ENCODE results near the gene TNXB. TPM values are rescaled to one million over a fixed set of nuclear protein-coding genes. Genes with fewer than 3 reads are reported as not detected.

Gene TNXB
- polyA plus RNA-seq, 5 donors = 9.0 to 24.8 (median 11.6) TPM

- DNase-seq = peak; percentile 69 to 77
These were observed 21.3 kb downstream of the TNXB start for GRCh38 chr6:32087574-32088486.

GRCh38 chr6:32086661-32087573 lies 22.2 kb downstream of the TNXB start:
- no peak for DNase-seq

- no peak for DNase-seq
These were observed 23.2 kb downstream of the TNXB start for GRCh38 chr6:32085759-32086459.

- no peak for DNase-seq
These were observed 24.4 kb downstream of the TNXB start for GRCh38 chr6:32084780-32085179.

- DNase-seq = no peak
These were observed 25.0 kb downstream of the TNXB start for GRCh38 chr6:32083812-32084768.

GRCh38 chr6:32082935-32083334 lies 26.2 kb downstream of the TNXB start:
- DNase-seq = no peak

- no peak for DNase-seq
These were observed 26.7 kb downstream of the TNXB start for GRCh38 chr6:32082478-32082877.

GRCh38 chr6:32081168-32081990 lies 27.8 kb downstream of the TNXB start:
- peak in 1 of 2 donors; percentile 38 for DNase-seq

- no peak for DNase-seq
These were observed 29.4 kb downstream of the TNXB start for GRCh38 chr6:32079566-32080290.

GRCh38 chr6:32076321-32076809 lies 32.8 kb downstream of the TNXB start:
- DNase-seq = no peak

GRCh38 chr6:32075781-32076180 lies 33.4 kb downstream of the TNXB start:
- no peak for DNase-seq

- no peak for DNase-seq
These were observed 34.1 kb downstream of the TNXB start for GRCh38 chr6:32074996-32075532.

- DNase-seq = no peak
These were observed 35.5 kb downstream of the TNXB start for GRCh38 chr6:32073613-32074012.

GRCh38 chr6:32073101-32073500 lies 36.0 kb downstream of the TNXB start:
- no peak for DNase-seq

- no peak for DNase-seq
These were observed 38.2 kb downstream of the TNXB start for GRCh38 chr6:32070814-32071543.

- no peak for DNase-seq
These were observed 39.1 kb downstream of the TNXB start for GRCh38 chr6:32069878-32070515.

GRCh38 chr6:32069460-32069859 lies 39.7 kb downstream of the TNXB start:
- DNase-seq = no peak
